Hematopoietic multipotent progenitor cell treated with erythropoietin and hydrocortisone succinate and interleukin-3 and kit ligand, for 15 days (in vitro differentiated cells): ENCODE results near the gene ATG16L2.
"Not testable (repeated sequence)": the region's sequence is repeated elsewhere in the genome, so short reads cannot be mapped to it uniquely, and the experiment has no call there.

Source experiments
- DNase-seq: peaks from one replicate; pipeline ENCODE4 v3.0.0-alpha.2; 2015; ENCODE audit warnings: low spot score

ATG16L2 gene

DNA sequence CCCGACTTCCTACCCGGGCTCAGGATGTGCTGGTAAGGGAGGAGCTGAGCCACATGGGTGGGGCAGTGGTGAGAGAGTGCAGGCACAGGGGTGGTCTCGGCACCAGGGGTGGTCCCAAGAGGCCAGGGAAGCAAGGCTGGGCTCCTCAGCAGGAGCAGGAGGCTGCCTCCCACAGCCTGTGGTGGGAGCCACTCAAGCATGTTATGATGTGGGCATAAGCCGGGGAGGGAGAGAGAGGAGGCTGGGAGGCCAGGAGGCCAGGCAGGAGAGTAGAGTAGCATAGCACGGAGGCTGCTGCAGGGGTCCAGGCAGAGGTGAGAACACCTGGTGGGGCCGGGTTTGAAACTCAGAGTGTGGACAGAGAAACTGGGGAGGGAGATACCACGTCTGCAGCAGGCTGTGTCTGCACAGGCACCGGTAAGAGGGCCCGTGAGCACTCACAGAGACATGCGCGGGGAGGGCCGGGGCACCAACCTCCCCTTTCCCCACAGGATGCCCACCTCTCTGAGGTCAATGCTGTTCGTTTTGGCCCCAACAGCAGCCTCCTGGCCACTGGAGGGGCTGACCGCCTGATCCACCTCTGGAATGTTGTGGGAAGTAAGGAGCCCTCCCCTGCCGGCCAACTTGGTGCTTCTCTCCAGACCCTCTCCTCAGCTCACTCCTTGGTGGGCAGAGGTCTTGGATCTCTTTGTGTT, 10.7 kb downstream of the ATG16L2 start:
- DNase-seq = no peak

DNA sequence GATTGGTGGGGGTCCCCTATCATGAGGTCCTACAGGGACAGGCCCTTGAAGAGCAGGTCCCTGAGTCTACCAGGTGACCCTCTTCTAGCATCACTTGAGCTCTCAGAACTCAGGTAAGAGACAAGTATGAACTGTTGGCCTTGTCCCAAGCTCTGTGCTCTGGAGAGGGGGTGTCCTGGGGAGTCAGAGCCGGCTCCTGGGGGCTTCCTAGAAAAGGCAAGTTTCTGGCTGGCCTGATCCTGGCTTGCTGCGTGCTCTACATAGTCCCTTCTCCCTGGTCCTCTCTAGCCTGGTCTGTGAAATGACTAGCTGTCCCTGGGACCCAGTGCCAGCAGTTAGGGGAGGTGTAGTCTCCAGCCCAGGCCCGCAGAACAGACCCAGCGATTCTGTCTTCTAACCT, 11.4 kb downstream of the ATG16L2 start:
- DNase-seq = no peak

DNA sequence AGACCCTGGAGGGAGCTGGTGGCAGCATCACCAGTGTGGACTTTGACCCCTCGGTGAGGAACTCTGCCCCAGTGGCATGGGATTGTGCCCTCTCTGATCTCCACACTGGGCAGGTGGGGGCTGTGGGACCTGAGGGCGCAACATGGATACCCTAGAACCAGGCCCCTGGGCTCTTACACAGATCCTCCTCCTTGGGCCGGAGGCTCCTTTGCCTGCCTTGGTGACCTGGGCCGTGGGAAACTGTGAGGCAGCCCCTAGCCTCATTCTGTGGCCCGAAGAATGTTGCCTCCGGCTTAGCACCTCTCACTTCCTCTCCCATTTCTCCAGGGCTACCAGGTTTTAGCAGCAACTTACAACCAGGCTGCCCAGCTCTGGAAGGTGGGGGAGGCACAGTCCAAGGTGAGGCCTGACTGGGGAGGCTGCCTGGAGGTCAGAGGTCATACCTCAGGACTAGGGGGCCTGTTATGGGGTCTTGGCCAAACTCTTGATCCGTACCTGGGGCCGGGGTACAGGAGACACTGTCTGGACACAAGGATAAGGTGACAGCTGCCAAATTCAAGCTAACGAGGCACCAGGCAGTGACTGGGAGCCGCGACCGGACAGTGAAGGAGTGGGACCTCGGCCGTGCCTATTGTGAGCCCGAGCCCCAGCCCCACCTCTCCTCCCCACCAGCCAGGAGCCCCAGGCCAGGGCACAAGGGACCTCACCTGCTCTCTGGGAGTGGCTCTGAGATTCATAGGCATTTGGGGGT, 12.2 kb downstream of the ATG16L2 start:
- no peak for DNase-seq

- no peak for DNase-seq
Observed at GRCh38 chr11:72826942-72827480, 12.8 kb downstream of the ATG16L2 start.

DNA sequence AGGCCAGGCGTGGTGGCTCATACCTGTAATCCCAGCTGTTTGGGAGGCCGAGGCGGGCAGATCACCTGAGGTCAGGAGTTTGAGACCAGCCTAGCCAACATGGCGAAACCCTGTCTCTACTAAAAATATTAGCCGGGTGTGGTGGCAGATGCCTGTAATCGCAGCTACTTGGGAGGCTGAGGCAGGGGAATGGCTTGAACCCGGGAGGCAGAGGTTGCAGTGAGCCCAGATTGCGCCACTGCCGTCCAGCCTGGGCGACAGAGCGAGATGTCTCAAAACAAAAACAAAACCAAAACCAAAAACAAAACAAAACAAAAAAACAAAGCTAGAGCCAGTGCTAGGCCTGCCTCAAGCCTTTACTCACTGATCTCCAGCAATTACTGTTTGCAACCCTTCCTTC, 13.4 kb downstream of the ATG16L2 start:
- DNase-seq = not testable (repeated sequence)

GRCh38 chr11:72828081-72828567, 13.9 kb downstream of the ATG16L2 start:
- DNase-seq = no peak

DNA sequence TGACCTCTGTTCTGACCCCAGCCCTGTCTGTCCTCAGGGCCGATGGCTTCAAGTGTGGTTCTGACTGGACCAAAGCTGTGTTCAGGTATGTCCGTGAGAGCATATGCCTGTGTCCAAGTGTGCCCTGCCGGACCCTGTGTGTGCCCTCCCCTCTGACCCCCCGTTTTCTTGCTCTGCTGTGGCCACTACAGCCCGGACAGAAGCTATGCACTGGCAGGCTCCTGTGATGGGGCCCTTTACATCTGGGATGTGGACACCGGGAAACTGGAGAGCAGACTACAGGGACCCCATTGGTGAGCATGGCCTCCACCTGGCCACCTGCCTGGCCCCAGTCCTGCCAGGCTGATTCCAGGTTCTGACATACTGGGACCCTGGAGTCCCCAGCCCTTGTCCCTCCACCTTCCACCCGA, 14.5 kb downstream of the ATG16L2 start:
- no peak for DNase-seq

DNA sequence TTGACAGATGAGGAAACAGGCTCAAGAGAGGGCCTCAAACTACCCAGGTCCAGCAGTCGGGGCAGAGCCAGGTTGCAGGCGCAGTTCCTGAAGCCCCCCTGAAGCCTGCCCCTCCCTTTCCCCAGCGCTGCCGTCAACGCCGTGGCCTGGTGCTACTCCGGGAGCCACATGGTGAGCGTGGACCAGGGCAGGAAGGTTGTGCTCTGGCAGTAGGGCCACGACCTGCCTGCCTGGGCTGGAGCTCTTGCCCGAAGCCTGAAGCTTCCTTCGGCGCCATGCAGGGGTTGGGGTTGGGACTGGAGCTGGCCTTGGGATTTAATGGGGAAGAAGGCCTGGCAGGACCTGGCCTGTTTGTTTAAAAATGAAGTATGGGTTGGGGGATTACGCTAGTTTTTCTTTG, 15.0 kb downstream of the ATG16L2 start:
- no peak for DNase-seq

- no peak for DNase-seq
Observed at GRCh38 chr11:72829884-72830533, 15.8 kb downstream of the ATG16L2 start.

- peak; percentile 66 for DNase-seq
Observed at GRCh38 chr11:72831521-72832300, 17.5 kb downstream of the ATG16L2 start.

DNA sequence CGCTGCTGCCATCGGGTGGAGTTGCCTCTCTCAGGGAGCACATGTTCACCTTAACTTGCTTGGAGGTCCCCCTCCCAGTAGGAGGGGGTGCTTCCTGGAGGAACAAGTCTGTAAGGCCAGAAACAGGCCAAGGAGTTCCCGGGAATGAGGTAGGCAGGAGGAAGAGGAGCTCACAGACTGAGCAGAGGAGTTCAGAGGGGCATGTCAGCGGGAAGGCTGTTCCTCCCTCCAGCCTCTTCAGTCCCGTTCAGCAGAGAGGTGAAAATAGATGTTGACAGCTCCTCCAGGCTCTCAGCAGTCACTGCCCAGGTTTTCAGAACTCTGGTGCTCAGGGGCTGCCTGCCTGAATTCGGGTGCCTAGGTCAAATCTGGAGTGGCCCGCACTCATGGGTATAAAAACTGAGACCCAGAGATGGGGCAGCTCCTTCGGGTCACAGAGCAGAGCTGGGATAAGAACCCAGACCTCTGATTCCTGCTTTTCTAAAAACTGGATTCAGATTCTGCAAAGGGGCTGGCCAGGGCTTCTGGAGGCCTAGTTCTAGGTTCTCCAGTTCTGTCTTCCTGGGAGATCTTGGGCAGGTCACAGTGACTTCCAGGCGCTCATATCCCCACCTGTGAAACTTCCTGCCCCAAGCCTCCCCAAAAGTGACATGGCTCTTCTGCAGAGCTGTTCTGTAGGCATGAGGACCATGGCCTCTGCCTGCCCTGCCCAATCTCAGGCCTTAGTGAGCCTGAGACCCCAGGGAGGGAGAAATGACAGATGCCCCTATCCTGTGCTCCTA, 18.3 kb downstream of the ATG16L2 start:
- no peak for DNase-seq

DNA sequence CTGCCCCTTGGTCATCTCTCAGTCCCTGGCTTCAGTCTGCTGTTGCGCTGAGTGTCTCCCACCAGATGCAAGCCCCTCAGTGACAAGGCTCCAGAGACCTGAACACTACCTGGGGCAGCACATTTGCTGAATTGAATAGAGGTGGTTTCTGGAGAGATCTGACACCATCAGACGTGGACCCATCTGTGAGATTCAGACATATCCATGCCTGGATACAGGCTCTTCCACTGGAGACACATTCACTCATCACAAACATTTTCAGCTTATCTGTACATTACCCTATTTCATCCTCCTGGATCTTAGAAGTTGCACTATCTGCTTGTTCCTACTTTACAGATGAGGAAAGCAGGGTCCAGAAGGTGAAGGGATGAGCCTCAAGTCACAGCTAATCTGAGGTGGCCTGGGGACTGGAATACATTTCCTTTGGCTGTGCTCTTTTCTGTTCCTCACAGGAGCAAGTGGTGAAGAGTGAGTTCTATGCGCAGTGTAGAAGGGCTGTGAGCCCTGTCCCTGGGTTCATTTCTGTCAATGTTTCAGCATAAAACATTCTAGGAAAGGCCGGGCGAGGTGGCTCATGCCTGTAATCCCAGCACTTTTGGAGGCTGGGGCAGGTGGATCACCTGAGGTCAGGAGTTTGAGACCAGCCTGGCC, 19.0 kb downstream of the ATG16L2 start:
- no peak for DNase-seq

- DNase-seq = no peak
Observed at GRCh38 chr11:72833811-72834493, 19.7 kb downstream of the ATG16L2 start.

DNA sequence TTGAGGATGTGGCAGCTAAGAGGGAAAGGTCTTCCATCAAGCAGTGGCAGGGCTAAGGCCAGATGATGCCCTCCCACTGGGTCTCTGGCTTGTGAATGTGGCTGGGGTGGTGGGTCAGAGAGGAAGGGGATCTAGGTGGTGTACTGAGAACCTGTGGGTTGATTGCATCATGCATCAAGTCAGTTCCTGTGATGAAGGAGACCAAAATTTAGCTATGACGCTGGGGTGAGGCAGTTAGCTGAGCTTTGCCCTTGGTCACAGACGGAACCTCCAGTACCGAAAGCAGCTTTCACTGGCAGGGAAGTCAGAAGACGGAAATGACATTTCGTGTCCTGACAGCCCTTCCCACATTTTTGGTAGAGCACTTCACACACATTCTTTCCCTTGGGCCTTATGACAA, 20.7 kb downstream of the ATG16L2 start:
- DNase-seq = no peak

- DNase-seq = no peak
Observed at GRCh38 chr11:72836111-72836510, 21.9 kb downstream of the ATG16L2 start.

- no peak for DNase-seq
Observed at GRCh38 chr11:72838691-72839305, 24.6 kb downstream of the ATG16L2 start.

GRCh38 chr11:72840780-72841179, 26.6 kb downstream of the ATG16L2 start:
- no peak for DNase-seq

- no peak for DNase-seq
Observed at GRCh38 chr11:72841397-72841796, 27.2 kb downstream of the ATG16L2 start.

DNA sequence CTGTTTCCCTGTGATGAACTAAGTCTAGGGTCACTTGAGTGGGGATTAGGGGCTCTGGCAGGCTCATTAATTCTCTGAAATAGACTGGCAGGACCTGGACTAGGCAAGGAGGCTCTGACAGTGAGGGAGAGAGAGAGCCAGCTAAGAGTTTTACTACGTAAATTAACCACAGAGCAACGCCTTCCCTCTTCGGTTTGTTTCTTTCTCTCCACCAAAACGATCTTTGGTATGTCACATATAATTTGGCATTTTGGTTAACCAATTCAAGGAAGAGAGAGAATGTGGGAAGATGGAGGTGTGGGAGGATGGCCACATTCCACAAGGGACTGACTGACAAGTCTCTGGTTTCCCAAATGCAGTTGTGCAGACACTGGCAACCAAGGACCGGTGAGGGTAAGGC, 27.9 kb downstream of the ATG16L2 start:
- no peak for DNase-seq
